Measurements from ENCODE around the gene ARHGAP25. TPM values are rescaled to one million over a fixed set of nuclear protein-coding genes. Genes with fewer than 3 reads are reported as not detected.

The ARHGAP25 gene
- total RNA-seq, 4 donors from 2014 or later = 4.0 to 11.7 (median 6.9) TPM

DNA sequence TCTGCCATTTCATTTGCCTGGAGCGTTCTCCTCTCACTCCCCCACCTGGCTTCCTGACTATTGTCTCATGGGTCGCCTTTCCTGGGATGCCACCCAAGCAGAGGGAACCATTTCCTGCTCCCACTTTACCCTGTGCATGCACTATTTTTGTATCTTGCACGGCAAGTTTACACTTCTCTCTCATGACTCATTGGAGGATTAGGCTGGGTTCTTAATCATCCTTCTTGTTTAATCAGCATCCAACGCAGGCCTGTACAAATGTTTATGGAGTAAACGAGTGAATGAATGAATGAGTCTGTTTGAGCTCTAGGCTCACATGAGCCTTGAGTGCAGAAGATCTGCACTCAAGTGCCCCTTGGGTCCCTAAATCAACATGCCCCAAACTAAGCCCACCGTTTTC, 3.8 kb upstream of the ARHGAP25 start:
- WGBS, 2 donors = 60 to 61% methylated on average over 6 of the region's 6 CpGs

DNA sequence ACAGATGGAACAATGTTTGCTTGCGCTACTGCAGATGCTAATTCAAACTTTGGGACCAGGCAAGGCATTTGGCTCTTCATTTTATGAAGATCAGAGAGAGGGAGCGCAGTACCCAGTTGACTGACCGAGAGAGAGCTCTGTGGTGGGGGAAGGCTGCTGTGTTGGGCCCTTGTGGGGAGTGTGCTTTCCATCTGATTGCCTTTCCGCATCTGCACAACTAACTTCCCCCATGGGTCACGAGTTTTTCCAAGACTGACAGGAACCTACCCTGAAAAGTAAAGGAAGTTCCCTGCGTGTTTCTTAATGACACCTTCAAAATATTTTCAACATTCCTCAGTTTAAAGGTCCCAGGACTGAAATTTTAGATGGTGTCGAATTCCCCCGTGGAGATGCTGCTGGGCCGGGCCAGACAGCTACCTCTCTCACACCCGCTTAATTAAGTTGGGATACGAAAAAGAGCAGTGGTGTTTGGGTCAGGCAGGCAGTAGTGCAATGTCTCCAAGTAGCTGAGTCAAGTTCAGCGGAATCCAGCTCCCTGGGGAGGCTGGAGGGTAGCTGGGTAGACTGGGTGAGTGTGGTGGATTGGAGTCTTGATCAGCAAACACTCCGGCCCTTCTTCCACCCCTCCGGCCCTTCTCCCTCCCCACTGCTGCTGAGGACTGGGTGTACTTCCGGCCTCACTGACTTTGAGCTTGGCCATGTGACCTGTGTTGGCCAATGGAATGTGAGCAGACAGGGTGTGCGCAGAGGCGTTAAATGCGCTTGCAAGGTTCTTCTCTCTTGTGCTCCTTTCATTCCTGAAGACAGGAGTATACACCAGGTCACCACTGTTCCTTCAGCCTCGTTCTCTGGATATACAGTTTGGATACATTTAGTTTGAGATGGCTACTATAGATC, 2.3 kb upstream of the ARHGAP25 start:
- intact Hi-C loops (cut with DNase I) = no loop called here
- 90% methylated on average over 19 of the region's 19 CpGs for WGBS, 2 donors
- DNase-seq = no peak

More for the DNA sequence above, 3.8 kb upstream of the ARHGAP25 start:
- no peak for DNase-seq
- H3K4me1 ChIP-seq = peaks cover 7 to 8% of the 10 kb centered on the region in 2 donors
- intact Hi-C loops (cut with DNase I) = no loop called here
- TF ChIP-seq, protein P1, sequence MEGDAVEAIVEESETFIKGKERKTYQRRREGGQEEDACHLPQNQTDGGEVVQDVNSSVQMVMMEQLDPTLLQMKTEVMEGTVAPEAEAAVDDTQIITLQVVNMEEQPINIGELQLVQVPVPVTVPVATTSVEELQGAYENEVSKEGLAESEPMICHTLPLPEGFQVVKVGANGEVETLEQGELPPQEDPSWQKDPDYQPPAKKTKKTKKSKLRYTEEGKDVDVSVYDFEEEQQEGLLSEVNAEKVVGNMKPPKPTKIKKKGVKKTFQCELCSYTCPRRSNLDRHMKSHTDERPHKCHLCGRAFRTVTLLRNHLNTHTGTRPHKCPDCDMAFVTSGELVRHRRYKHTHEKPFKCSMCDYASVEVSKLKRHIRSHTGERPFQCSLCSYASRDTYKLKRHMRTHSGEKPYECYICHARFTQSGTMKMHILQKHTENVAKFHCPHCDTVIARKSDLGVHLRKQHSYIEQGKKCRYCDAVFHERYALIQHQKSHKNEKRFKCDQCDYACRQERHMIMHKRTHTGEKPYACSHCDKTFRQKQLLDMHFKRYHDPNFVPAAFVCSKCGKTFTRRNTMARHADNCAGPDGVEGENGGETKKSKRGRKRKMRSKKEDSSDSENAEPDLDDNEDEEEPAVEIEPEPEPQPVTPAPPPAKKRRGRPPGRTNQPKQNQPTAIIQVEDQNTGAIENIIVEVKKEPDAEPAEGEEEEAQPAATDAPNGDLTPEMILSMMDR (IDR thresholded peaks at IDR 0.05) = no peak
- no peak for TF ChIP-seq POLR2A (IDR thresholded peaks at IDR 0.05)
- H3K27me3 ChIP-seq = no peaks in the 10 kb centered on the region
- H3K27ac ChIP-seq = no peak overlapping the region
- H3K4me3 ChIP-seq (replicated peaks in 1 of 3) = no peak overlapping the region
- no peaks in the 10 kb centered on the region for H3K9me3 ChIP-seq
- no peaks in the 10 kb centered on the region for H3K36me3 ChIP-seq

DNA sequence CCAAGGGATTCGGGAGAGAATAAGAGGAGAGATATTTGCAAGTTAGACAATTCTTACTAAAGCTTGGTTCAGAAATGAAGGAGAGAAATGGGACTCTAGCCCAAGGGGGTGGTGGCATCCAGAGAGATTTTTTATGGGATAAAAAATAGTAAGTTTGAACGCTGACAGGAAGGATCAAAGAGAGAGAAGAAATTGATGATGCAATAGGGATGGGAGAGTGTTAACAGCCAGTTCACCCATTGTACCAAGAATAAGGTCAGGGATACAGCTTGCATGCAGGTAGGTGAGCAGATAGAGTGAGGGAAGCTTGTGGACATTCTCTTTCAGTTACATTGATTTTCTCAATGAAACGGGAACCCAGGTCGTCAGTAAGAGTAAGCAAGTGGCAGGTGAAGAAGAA, 1.2 kb upstream of the ARHGAP25 start:
- no peaks in the 10 kb centered on the region for H3K27me3 ChIP-seq
- intact Hi-C loops (cut with DNase I) = no loop called here
- TF ChIP-seq, protein P1 (IDR thresholded peaks at IDR 0.05) = no peak
- TF ChIP-seq POLR2A (IDR thresholded peaks at IDR 0.05) = no peak
- no peak overlapping the region for H3K4me3 ChIP-seq (replicated peaks in 1 of 3)
- H3K36me3 ChIP-seq = no peaks in the 10 kb centered on the region
- no peaks in the 10 kb centered on the region for H3K9me3 ChIP-seq
- DNase-seq = no peak
- H3K4me1 ChIP-seq = no peaks in the 10 kb centered on the region
- no peak overlapping the region for H3K27ac ChIP-seq
- WGBS, 2 donors = 83 to 90% methylated on average over 4 of the region's 4 CpGs

More for the DNA sequence above, 2.3 kb upstream of the ARHGAP25 start:
- Histone ChIP-seq H3K4me3 (replicated peaks in 1 of 3) (no peak overlapping the region), H3K36me3 (no peaks in the 10 kb centered on the region), H3K4me1 (no peaks in the 10 kb centered on the region), H3K27ac (no peak overlapping the region), H3K9me3 (no peaks in the 10 kb centered on the region), H3K27me3 (no peaks in the 10 kb centered on the region)
- TF ChIP-seq, protein P1 (IDR thresholded peaks at IDR 0.05) = no peak
- no peak for TF ChIP-seq POLR2A (IDR thresholded peaks at IDR 0.05)

DNA sequence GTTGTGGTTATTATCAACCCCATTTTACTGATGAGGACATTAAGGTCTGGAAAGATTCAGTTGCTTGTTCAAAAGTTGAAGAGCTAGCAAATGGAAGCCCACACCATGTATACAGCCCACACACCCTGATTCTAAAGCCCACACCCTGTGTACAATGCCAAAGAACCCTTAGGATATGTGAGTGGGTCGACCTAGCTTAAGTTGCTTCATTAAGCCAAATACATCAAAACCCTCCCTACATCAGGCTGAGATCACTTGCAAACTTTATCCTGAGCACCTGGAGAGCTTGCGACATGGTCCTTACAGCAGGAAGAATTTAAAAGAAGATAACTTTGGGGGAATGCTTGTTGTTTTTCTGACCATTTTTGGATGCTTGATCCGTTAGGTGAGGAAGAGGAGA, 435 bp upstream of the ARHGAP25 start:
- TF ChIP-seq, protein P1 (IDR thresholded peaks at IDR 0.05) = no peak
- TF ChIP-seq POLR2A (IDR thresholded peaks at IDR 0.05) = no peak
- intact Hi-C loops (cut with DNase I) = no loop called here
- Histone ChIP-seq H3K9me3 (no peaks in the 10 kb centered on the region), H3K36me3 (no peaks in the 10 kb centered on the region), H3K4me1 (no peaks in the 10 kb centered on the region), H3K27ac (no peak overlapping the region), H3K27me3 (no peaks in the 10 kb centered on the region), H3K4me3 (replicated peaks in 1 of 3) (no peak overlapping the region)
- 82 to 91% methylated on average over 3 of the region's 3 CpGs for WGBS, 2 donors
- DNase-seq = no peak

DNA sequence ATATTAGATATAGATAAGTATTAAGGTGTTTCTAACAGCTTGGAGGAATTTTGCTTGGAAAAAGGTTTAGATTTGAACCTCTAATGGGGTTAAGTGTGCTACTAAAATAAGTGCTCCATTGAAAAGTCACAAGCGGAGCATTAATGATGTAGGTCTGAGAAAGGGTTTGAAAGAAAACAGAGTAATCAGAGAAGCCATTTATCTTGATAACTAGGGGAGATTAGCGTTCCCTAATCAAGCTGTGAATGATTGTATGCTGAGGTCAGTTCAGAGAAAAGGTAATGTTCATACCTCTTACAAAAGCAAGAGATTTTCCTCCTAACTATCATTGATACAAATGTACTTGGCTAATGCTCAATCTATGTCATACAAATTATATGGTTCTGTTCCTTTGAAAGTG, 1.5 kb downstream of the ARHGAP25 start:
- H3K9me3 ChIP-seq = no peaks in the 10 kb centered on the region
- no peaks in the 10 kb centered on the region for H3K36me3 ChIP-seq
- DNase-seq = no peak
- no peak overlapping the region for H3K27ac ChIP-seq
- H3K4me1 ChIP-seq = no peaks in the 10 kb centered on the region
- intact Hi-C loops (cut with DNase I) = no loop called here
- WGBS, 2 donors = 65 to 73% methylated on average over 2 of the region's 2 CpGs
- H3K27me3 ChIP-seq = no peaks in the 10 kb centered on the region
- TF ChIP-seq POLR2A (IDR thresholded peaks at IDR 0.05) = no peak
- TF ChIP-seq, protein P1 (IDR thresholded peaks at IDR 0.05) = no peak
- no peak overlapping the region for H3K4me3 ChIP-seq (replicated peaks in 1 of 3)

Data from thyroid gland (tissue), 4 donors.